Loucy (cell line): ENCODE data around the gene FGR.

Experiments used
- CTCF ChIP-seq: fragments of 200-600 bp; sonication (generic); conservative IDR thresholded peaks from 2 replicates; pipeline ENCODE4 v1.5.1; 2014; ENCODE audit warnings: mild to moderate bottlenecking, antibody characterized with exemption, low read length
- EZH2phosphoT487 ChIP-seq: fragments of 200-600 bp; IDR thresholded peaks from 2 replicates; pipeline ENCODE4 v1.6.1; 2018; ENCODE audit warnings: antibody characterized with exemption, mild to moderate bottlenecking, moderate library complexity, borderline replicate concordance

DNA sequence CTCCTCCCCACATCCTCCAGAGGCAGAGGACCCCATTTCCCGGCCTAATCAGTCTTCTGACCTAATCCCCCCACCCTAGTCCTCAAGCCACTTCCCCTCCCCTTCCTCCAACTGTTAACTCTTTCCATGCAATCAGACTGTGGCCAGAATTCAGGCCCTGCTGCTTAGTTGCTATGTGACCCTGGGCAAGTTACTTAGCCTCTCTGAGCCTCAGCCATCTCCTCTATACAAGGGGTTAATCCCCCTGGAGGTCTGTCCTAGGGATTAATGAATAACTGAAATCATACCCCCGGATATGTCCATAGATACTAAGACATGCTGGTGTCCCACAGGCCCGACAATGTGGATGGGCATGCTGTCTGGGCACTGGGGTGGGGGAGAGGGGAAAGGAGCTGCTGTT lies 49.3 kb downstream of the FGR start:
- TF ChIP-seq CTCF, result no peak
- TF ChIP-seq EZH2phosphoT487, result no peak
